ENCODE data around the gene TPGS2. TPM values are rescaled to one million over a fixed set of nuclear protein-coding genes. Genes with fewer than 3 reads are reported as not detected.

The TPGS2 gene
- total and polyA plus RNA-seq, 4 donors, result 69.9 to 83.2 (median 71.8) TPM

- no peak for ATAC-seq (ENCODE audit: low FRiP score)
- Histone ChIP-seq H3K9me3 (ENCODE audit: control insufficient read depth, low read length) (peaks cover 2% of the 10 kb centered on the region), H3K27ac (ENCODE audit: low read depth in 1 of 2, low read length in 2 of 2) (no peak overlapping the region), H3K27me3 (ENCODE audit: control insufficient read depth in 1 of 2, insufficient read depth in 2 of 2, low read length in 1 of 2) (no peaks in the 10 kb centered on the region), H3K4me3 (ENCODE audit: low read length in 2 of 2) (no peak overlapping the region), H3K36me3 (ENCODE audit: control insufficient read depth in 1 of 2, insufficient read depth in 2 of 2, low read length in 1 of 2) (peaks cover 0 to 2% of the 10 kb centered on the region in 2 donors), H3K4me1 (ENCODE audit: control insufficient read depth in 1 of 2, insufficient read depth in 2 of 2, low read length in 2 of 2) (no peaks in the 10 kb centered on the region)
- DNase-seq, result no peak
- WGBS, 2 donors, result 68 to 72% methylated on average over 1 of the region's 1 CpG
- intact Hi-C loops (cut with DNase I), result no loop called here
Measured at GRCh38 chr18:36850527-36851201, 21.9 kb upstream of the TPGS2 start.

GRCh38 chr18:36849288-36850006 lies 20.6 kb upstream of the TPGS2 start:
- no peak overlapping the region for H3K4me3 ChIP-seq (ENCODE audit: low read length in 2 of 2)
- peaks cover 0 to 2% of the 10 kb centered on the region in 2 donors for H3K36me3 ChIP-seq (ENCODE audit: control insufficient read depth in 1 of 2, insufficient read depth in 2 of 2, low read length in 1 of 2)
- DNase-seq, result no peak
- H3K4me1 ChIP-seq (ENCODE audit: control insufficient read depth in 1 of 2, insufficient read depth in 2 of 2, low read length in 2 of 2), result no peaks in the 10 kb centered on the region
- no peaks in the 10 kb centered on the region for H3K27me3 ChIP-seq (ENCODE audit: control insufficient read depth in 1 of 2, insufficient read depth in 2 of 2, low read length in 1 of 2)
- no peak for ATAC-seq (ENCODE audit: low FRiP score)
- no peak overlapping the region for H3K27ac ChIP-seq (ENCODE audit: low read depth in 1 of 2, low read length in 2 of 2)
- H3K9me3 ChIP-seq (ENCODE audit: control insufficient read depth, low read length), result peaks cover 2% of the 10 kb centered on the region
- intact Hi-C loops (cut with DNase I), result no loop called here
- 32 to 47% methylated on average over 2 of the region's 2 CpGs for WGBS, 2 donors

DNA sequence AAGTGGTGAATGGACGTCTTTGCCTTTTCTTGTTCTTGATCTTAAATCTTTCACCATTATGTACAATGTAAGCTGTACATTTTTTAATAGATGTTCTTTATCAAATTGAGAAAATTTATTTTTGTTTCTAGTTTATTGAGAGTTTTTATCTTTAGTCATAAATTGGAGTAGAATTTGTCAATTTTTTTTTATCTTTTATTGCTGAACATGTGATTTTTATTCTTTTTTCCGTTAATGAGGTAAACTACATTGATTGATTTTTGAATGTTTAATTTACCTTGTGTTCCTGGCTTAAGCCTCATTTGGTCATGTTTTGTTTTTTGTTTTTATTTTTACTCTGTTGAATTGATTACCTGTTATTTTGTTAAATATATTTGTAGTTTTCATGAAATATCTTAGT lies 19.8 kb upstream of the TPGS2 start:
- no peaks in the 10 kb centered on the region for H3K4me1 ChIP-seq (ENCODE audit: control insufficient read depth in 1 of 2, insufficient read depth in 2 of 2, low read length in 2 of 2)
- intact Hi-C loops (cut with DNase I), result no loop called here
- peaks cover 0 to 2% of the 10 kb centered on the region in 2 donors for H3K36me3 ChIP-seq (ENCODE audit: control insufficient read depth in 1 of 2, insufficient read depth in 2 of 2, low read length in 1 of 2)
- DNase-seq, result no peak
- no peak overlapping the region for H3K27ac ChIP-seq (ENCODE audit: low read depth in 1 of 2, low read length in 2 of 2)
- WGBS, 2 donors, result 97 to 100% methylated on average over 2 of the region's 2 CpGs
- peaks cover 2% of the 10 kb centered on the region for H3K9me3 ChIP-seq (ENCODE audit: control insufficient read depth, low read length)
- H3K4me3 ChIP-seq (ENCODE audit: low read length in 2 of 2), result no peak overlapping the region
- no peaks in the 10 kb centered on the region for H3K27me3 ChIP-seq (ENCODE audit: control insufficient read depth in 1 of 2, insufficient read depth in 2 of 2, low read length in 1 of 2)
- ATAC-seq (ENCODE audit: low FRiP score), result no peak

- Histone ChIP-seq H3K36me3 (ENCODE audit: control insufficient read depth in 1 of 2, insufficient read depth in 2 of 2, low read length in 1 of 2) (peaks cover 0 to 3% of the 10 kb centered on the region in 2 donors), H3K27me3 (ENCODE audit: control insufficient read depth in 1 of 2, insufficient read depth in 2 of 2, low read length in 1 of 2) (no peaks in the 10 kb centered on the region), H3K4me1 (ENCODE audit: control insufficient read depth in 1 of 2, insufficient read depth in 2 of 2, low read length in 2 of 2) (no peaks in the 10 kb centered on the region), H3K9me3 (ENCODE audit: control insufficient read depth, low read length) (no peaks in the 10 kb centered on the region), H3K4me3 (ENCODE audit: low read length in 2 of 2) (no peak overlapping the region), H3K27ac (ENCODE audit: low read depth in 1 of 2, low read length in 2 of 2) (no peak overlapping the region)
- WGBS, 2 donors, result 91 to 97% methylated on average over 2 of the region's 2 CpGs
- ATAC-seq (ENCODE audit: low FRiP score) (no peak), DNase-seq (no peak)
- intact Hi-C loops (cut with DNase I), result no loop called here
Measured at GRCh38 chr18:36843784-36844183, 15.0 kb upstream of the TPGS2 start.

- Histone ChIP-seq H3K27me3 (ENCODE audit: control insufficient read depth in 1 of 2, insufficient read depth in 2 of 2, low read length in 1 of 2) (no peaks in the 10 kb centered on the region), H3K4me3 (ENCODE audit: low read length in 2 of 2) (no peak overlapping the region), H3K36me3 (ENCODE audit: control insufficient read depth in 1 of 2, insufficient read depth in 2 of 2, low read length in 1 of 2) (peaks cover 0 to 3% of the 10 kb centered on the region in 2 donors), H3K4me1 (ENCODE audit: control insufficient read depth in 1 of 2, insufficient read depth in 2 of 2, low read length in 2 of 2) (no peaks in the 10 kb centered on the region), H3K27ac (ENCODE audit: low read depth in 1 of 2, low read length in 2 of 2) (no peak overlapping the region), H3K9me3 (ENCODE audit: control insufficient read depth, low read length) (no peaks in the 10 kb centered on the region)
- WGBS, 2 donors, result 78% methylated on average over 5 of the region's 5 CpGs
- DNase-seq, result no peak
- intact Hi-C loops (cut with DNase I), result no loop called here
- ATAC-seq (ENCODE audit: low FRiP score), result no peak
Measured at GRCh38 chr18:36843199-36843598, 14.4 kb upstream of the TPGS2 start.

- Histone ChIP-seq H3K4me3 (ENCODE audit: low read length in 2 of 2) (no peak overlapping the region), H3K4me1 (ENCODE audit: control insufficient read depth in 1 of 2, insufficient read depth in 2 of 2, low read length in 2 of 2) (no peaks in the 10 kb centered on the region), H3K27me3 (ENCODE audit: control insufficient read depth in 1 of 2, insufficient read depth in 2 of 2, low read length in 1 of 2) (no peaks in the 10 kb centered on the region), H3K27ac (ENCODE audit: low read depth in 1 of 2, low read length in 2 of 2) (no peak overlapping the region), H3K9me3 (ENCODE audit: control insufficient read depth, low read length) (no peaks in the 10 kb centered on the region), H3K36me3 (ENCODE audit: control insufficient read depth in 1 of 2, insufficient read depth in 2 of 2, low read length in 1 of 2) (peaks cover 0 to 3% of the 10 kb centered on the region in 2 donors)
- WGBS, 2 donors, result 97 to 99% methylated on average over 4 of the region's 4 CpGs
- intact Hi-C loops (cut with DNase I), result no loop called here
- DNase-seq (no peak), ATAC-seq (ENCODE audit: low FRiP score) (no peak)
Measured at GRCh38 chr18:36839835-36840234, 11.0 kb upstream of the TPGS2 start.

GRCh38 chr18:36835927-36836326 lies 7.1 kb upstream of the TPGS2 start:
- intact Hi-C loops (cut with DNase I), result no loop called here
- H3K36me3 ChIP-seq (ENCODE audit: control insufficient read depth in 1 of 2, insufficient read depth in 2 of 2, low read length in 1 of 2), result no peaks in the 10 kb centered on the region
- no peak overlapping the region for H3K27ac ChIP-seq (ENCODE audit: low read depth in 1 of 2, low read length in 2 of 2)
- DNase-seq, result no peak
- H3K9me3 ChIP-seq (ENCODE audit: control insufficient read depth, low read length), result no peaks in the 10 kb centered on the region
- no peak overlapping the region for H3K4me3 ChIP-seq (ENCODE audit: low read length in 2 of 2)
- 90% methylated on average over 1 of the region's 1 CpG for WGBS, 2 donors
- no peaks in the 10 kb centered on the region for H3K27me3 ChIP-seq (ENCODE audit: control insufficient read depth in 1 of 2, insufficient read depth in 2 of 2, low read length in 1 of 2)
- H3K4me1 ChIP-seq (ENCODE audit: control insufficient read depth in 1 of 2, insufficient read depth in 2 of 2, low read length in 2 of 2), result no peaks in the 10 kb centered on the region
- no peak for ATAC-seq (ENCODE audit: low FRiP score)

DNA sequence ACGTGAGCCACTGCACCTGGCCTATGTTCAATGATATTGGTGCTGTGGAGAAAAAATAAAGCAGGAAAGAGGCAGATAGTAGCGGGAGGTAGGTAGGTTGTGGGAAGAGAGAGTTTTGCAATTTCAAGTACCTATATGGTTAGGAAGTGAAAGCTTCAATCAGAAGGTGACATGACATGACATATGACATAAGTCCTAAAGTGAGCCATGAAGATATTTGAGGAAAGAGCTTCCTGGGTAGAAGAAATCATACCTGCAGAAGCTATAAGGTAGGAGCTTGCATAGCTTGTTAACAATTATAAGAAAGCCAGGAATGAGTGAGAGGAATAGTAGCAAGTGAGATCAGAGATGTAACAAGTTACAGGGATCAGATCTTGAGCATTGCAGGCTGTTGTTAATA lies 4.3 kb upstream of the TPGS2 start:
- 92 to 94% methylated on average over 2 of the region's 2 CpGs for WGBS, 2 donors
- Histone ChIP-seq H3K4me1 (ENCODE audit: control insufficient read depth in 1 of 2, insufficient read depth in 2 of 2, low read length in 2 of 2) (no peaks in the 10 kb centered on the region), H3K4me3 (ENCODE audit: low read length in 2 of 2) (no peak overlapping the region), H3K27me3 (ENCODE audit: control insufficient read depth in 1 of 2, insufficient read depth in 2 of 2, low read length in 1 of 2) (no peaks in the 10 kb centered on the region), H3K9me3 (ENCODE audit: control insufficient read depth, low read length) (no peaks in the 10 kb centered on the region), H3K36me3 (ENCODE audit: control insufficient read depth in 1 of 2, insufficient read depth in 2 of 2, low read length in 1 of 2) (no peaks in the 10 kb centered on the region), H3K27ac (ENCODE audit: low read depth in 1 of 2, low read length in 2 of 2) (no peak overlapping the region)
- no peak for ATAC-seq (ENCODE audit: low FRiP score)
- intact Hi-C loops (cut with DNase I), result no loop called here
- no peak for DNase-seq

DNA sequence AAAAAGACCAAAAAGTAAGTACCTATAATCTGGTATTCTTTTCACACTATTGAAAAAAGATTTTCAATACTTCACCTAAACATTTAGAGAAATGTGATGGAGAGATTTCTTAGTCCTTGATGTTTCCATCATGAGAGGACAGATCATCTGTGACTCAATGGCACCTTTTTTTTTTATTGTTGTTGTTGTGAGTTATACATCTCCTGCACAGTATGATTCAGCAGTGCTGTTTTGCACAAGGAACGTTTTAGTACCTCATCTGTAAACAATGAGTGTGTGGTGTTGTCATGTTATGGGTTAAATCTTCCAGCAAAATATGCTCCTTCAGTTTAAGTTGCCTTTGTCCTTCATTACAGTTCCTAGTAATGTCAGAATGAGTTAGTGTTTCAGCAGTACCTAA lies 2.3 kb upstream of the TPGS2 start:
- intact Hi-C loops (cut with DNase I), result no loop called here

More for the DNA sequence above, 2.3 kb upstream of the TPGS2 start:
- Histone ChIP-seq H3K4me3 (ENCODE audit: low read length in 2 of 2) (no peak overlapping the region), H3K36me3 (ENCODE audit: control insufficient read depth in 1 of 2, insufficient read depth in 2 of 2, low read length in 1 of 2) (no peaks in the 10 kb centered on the region), H3K27me3 (ENCODE audit: control insufficient read depth in 1 of 2, insufficient read depth in 2 of 2, low read length in 1 of 2) (no peaks in the 10 kb centered on the region), H3K27ac (ENCODE audit: low read depth in 1 of 2, low read length in 2 of 2) (no peak overlapping the region), H3K4me1 (ENCODE audit: control insufficient read depth in 1 of 2, insufficient read depth in 2 of 2, low read length in 2 of 2) (no peaks in the 10 kb centered on the region), H3K9me3 (ENCODE audit: control insufficient read depth, low read length) (no peaks in the 10 kb centered on the region)
- 21 to 34% methylated on average over 1 of the region's 1 CpG for WGBS, 2 donors
- ATAC-seq (ENCODE audit: low FRiP score) (no peak), DNase-seq (no peak)
